Measurements from ENCODE around the gene WNT7A. TPM values are rescaled to one million over a fixed set of nuclear protein-coding genes. Genes with fewer than 3 reads are reported as not detected.

Gene WNT7A
- total RNA-seq, 1 experiment from 2014 or later: 0.34 TPM

DNA sequence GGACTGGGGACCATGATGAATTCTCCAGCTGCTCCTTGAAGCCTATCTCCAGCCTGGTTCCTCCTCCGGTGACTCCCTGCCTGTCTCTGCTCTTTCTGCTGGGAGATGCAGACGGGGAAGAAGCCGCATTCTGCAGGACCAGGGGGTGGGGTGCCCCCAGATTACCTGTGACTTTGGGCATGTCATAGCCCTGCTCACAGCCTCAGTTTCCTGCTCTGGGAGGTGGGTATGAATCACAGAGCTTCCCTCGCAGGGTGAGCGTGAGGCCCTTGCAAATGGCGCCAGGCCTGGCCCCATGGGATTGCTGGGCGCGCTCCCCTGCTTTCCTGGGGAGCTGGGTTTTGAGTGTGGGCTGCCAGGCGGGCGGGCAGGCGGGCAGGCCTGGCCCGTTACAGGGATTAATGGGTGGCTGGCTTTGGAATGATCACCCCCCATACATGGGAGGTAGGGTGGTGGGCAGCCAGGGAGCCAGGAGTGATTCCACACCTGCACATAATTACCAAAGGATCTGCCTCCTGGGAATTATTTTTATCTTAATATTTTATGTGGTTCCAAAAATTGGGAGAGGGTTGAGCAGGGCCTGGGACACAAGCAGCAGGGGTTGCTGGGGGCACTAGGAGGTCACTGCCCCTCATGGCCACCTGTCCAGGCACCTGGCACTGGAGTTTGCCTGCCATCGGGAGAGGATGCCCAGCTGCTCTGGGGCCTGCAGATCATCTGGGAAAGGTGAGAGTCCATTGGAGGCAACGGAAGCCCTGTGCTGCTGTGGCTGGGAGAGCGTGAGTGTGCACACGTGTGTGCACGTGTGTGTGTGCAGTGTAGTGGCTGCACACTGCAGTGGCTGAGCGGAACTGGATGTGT is 106.8 kb downstream of the WNT7A start:
- no peak overlapping the region for H3K4me3 ChIP-seq (replicated peaks in 1 of 2; ENCODE audit: low read depth in 1 of 2, low read length in 2 of 2)
- no peak overlapping the region for H3K9ac ChIP-seq (ENCODE audit: low read length)
- H3K27me3 ChIP-seq (ENCODE audit: insufficient read depth, low read length): no peaks in the 10 kb centered on the region
- no TSS peak for BruUV-seq (replicated peaks)
- ChIA-PET CTCF (no interaction called here), POLR2A (no interaction called here), RAD21 (ENCODE audit: low non-redundant PET in 1 of 2, low total read pairs in 2 of 2, uncharacterized antibody in 2 of 2, unreplicated experiment in 2 of 2) (no interaction called here)
- ATAC-seq (no peak), DNase-seq (ENCODE audit: low read depth, low spot score) (no peak)
- no peaks in the 10 kb centered on the region for H3K9me3 ChIP-seq (ENCODE audit: control insufficient read depth in 1 of 2, insufficient read depth in 1 of 2, low read depth in 1 of 2, low read length in 2 of 2)
- H3K9me2 ChIP-seq (ENCODE audit: insufficient read depth): no peaks in the 10 kb centered on the region
- no peak overlapping the region for H3K27ac ChIP-seq (ENCODE audit: low read depth, low read length)
- H3K4me2 ChIP-seq (ENCODE audit: low read length): no peak overlapping the region
- no peaks in the 10 kb centered on the region for H3K4me1 ChIP-seq (ENCODE audit: control insufficient read depth in 1 of 2, insufficient read depth in 2 of 2, low read length in 2 of 2)
- intact Hi-C loops (cut with micrococcal nuclease): no loop called here
- H2AFZ ChIP-seq (ENCODE audit: low read depth, low read length, poor library complexity, severe bottlenecking): no peak overlapping the region
- TF ChIP-seq CEBPB (IDR thresholded peaks at IDR 0.05; ENCODE audit: low read depth) (no peak), YY1 (IDR thresholded peaks at IDR 0.05; ENCODE audit: extremely low read depth, insufficient replicate concordance, low read depth, low read length) (no peak), SP1 (IDR thresholded peaks at IDR 0.05; ENCODE audit: low read depth) (no peak), RAD21 (IDR thresholded peaks at IDR 0.05; ENCODE audit: low read depth) (no peak), EZH2 (IDR thresholded peaks at IDR 0.05) (no peak), ATF3 (IDR thresholded peaks at IDR 0.05) (no peak), CBX3 (IDR thresholded peaks at IDR 0.05; ENCODE audit: low read depth) (no peak), ZFX (IDR thresholded peaks at IDR 0.05) (no peak), FOSL1 (IDR thresholded peaks at IDR 0.05; ENCODE audit: low read depth) (no peak), MAX (IDR thresholded peaks at IDR 0.05) (no peak), EGR1 (IDR thresholded peaks at IDR 0.05; ENCODE audit: low read depth) (no peak), POLR2A (IDR thresholded peaks at IDR 0.05; ENCODE audit: borderline replicate concordance, extremely low read depth, insufficient read depth, insufficient read length) (no peak), TCF7L2 (IDR thresholded peaks at IDR 0.05; ENCODE audit: borderline replicate concordance, extremely low read depth, insufficient read depth, insufficient read length) (no peak), SIN3A (IDR thresholded peaks at IDR 0.05; ENCODE audit: low read depth) (no peak), ELF1 (IDR thresholded peaks at IDR 0.05; ENCODE audit: borderline replicate concordance, low read depth) (no peak), POLR2AphosphoS5 (IDR thresholded peaks at IDR 0.05; ENCODE audit: low read depth, low read length) (no peak)
- TF ChIP-seq, protein P1, sequence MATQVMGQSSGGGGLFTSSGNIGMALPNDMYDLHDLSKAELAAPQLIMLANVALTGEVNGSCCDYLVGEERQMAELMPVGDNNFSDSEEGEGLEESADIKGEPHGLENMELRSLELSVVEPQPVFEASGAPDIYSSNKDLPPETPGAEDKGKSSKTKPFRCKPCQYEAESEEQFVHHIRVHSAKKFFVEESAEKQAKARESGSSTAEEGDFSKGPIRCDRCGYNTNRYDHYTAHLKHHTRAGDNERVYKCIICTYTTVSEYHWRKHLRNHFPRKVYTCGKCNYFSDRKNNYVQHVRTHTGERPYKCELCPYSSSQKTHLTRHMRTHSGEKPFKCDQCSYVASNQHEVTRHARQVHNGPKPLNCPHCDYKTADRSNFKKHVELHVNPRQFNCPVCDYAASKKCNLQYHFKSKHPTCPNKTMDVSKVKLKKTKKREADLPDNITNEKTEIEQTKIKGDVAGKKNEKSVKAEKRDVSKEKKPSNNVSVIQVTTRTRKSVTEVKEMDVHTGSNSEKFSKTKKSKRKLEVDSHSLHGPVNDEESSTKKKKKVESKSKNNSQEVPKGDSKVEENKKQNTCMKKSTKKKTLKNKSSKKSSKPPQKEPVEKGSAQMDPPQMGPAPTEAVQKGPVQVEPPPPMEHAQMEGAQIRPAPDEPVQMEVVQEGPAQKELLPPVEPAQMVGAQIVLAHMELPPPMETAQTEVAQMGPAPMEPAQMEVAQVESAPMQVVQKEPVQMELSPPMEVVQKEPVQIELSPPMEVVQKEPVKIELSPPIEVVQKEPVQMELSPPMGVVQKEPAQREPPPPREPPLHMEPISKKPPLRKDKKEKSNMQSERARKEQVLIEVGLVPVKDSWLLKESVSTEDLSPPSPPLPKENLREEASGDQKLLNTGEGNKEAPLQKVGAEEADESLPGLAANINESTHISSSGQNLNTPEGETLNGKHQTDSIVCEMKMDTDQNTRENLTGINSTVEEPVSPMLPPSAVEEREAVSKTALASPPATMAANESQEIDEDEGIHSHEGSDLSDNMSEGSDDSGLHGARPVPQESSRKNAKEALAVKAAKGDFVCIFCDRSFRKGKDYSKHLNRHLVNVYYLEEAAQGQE (IDR thresholded peaks at IDR 0.05; ENCODE audit: low read depth): no peak
- TF ChIP-seq, protein P2, sequence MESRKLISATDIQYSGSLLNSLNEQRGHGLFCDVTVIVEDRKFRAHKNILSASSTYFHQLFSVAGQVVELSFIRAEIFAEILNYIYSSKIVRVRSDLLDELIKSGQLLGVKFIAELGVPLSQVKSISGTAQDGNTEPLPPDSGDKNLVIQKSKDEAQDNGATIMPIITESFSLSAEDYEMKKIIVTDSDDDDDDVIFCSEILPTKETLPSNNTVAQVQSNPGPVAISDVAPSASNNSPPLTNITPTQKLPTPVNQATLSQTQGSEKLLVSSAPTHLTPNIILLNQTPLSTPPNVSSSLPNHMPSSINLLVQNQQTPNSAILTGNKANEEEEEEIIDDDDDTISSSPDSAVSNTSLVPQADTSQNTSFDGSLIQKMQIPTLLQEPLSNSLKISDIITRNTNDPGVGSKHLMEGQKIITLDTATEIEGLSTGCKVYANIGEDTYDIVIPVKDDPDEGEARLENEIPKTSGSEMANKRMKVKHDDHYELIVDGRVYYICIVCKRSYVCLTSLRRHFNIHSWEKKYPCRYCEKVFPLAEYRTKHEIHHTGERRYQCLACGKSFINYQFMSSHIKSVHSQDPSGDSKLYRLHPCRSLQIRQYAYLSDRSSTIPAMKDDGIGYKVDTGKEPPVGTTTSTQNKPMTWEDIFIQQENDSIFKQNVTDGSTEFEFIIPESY (IDR thresholded peaks at IDR 0.05; ENCODE audit: extremely low read depth, insufficient replicate concordance, low read length): no peak
- H4K20me1 ChIP-seq (ENCODE audit: insufficient read depth): no peaks in the 10 kb centered on the region
- no peaks in the 10 kb centered on the region for H3K79me2 ChIP-seq (ENCODE audit: insufficient read depth, low read length)
- no peaks in the 10 kb centered on the region for H3K36me3 ChIP-seq (ENCODE audit: control insufficient read depth in 1 of 2, insufficient read depth in 2 of 2, low read length in 2 of 2)
